Measurements from ENCODE around the gene EHMT1. TPM values are rescaled to one million over a fixed set of nuclear protein-coding genes. Genes with fewer than 3 reads are reported as not detected.

Gene EHMT1
- polyA plus RNA-seq, 1 of the 3 experiments (the other 2 are of a cell fraction), result 39.5 TPM

DNA sequence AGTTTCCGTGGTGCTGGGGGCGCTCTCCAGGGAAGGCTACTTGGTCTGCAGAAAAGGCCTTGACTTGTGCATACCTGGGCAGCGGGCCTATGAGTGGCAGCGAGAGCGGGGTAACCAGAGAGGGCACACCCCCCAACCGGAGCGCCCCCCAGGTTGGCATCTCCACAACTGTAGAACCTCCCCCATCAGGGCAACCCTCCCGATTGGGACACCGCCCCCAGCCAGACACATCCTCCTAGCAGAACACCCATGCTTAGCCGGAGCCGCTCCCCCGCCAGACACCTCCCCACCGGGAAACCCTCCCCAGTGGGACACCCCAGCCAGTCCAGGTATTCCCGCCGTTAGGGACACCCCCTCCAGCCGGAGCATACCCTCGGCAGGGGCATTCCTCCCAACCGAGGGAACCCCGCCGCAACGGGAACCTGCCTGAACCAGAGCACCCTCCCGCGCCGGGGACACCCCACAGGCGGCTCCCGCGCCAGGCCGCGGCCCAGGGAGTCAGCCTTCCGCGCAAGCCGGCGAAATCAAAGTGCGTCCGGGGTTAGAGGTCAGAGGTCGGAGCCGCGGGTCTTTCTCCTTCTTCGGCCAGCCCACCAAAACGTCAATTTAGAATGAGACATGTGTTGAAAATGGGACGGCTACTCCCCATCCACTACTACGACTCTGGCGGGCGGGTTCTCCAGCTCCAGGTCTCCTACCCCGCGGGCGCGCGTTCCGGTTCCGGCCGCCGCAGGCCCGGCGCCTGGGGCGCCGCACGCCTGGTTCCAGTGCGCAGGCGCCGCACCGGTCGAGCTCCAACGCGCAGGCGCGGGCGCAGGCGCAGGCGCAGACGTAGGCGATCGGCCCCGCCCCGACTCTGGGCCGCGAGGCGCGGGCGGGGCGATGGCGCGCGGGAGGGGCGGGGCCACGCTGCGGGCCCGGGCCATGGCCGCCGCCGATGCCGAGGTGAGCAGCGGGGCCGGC, at the start of gene EHMT1 (continued):
- TF ChIP-seq, protein P1, sequence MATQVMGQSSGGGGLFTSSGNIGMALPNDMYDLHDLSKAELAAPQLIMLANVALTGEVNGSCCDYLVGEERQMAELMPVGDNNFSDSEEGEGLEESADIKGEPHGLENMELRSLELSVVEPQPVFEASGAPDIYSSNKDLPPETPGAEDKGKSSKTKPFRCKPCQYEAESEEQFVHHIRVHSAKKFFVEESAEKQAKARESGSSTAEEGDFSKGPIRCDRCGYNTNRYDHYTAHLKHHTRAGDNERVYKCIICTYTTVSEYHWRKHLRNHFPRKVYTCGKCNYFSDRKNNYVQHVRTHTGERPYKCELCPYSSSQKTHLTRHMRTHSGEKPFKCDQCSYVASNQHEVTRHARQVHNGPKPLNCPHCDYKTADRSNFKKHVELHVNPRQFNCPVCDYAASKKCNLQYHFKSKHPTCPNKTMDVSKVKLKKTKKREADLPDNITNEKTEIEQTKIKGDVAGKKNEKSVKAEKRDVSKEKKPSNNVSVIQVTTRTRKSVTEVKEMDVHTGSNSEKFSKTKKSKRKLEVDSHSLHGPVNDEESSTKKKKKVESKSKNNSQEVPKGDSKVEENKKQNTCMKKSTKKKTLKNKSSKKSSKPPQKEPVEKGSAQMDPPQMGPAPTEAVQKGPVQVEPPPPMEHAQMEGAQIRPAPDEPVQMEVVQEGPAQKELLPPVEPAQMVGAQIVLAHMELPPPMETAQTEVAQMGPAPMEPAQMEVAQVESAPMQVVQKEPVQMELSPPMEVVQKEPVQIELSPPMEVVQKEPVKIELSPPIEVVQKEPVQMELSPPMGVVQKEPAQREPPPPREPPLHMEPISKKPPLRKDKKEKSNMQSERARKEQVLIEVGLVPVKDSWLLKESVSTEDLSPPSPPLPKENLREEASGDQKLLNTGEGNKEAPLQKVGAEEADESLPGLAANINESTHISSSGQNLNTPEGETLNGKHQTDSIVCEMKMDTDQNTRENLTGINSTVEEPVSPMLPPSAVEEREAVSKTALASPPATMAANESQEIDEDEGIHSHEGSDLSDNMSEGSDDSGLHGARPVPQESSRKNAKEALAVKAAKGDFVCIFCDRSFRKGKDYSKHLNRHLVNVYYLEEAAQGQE (IDR thresholded peaks at IDR 0.05; ENCODE audit: low read depth, low read length), result no peak
- TF ChIP-seq GATA2 (CRISPR knock-in tag; IDR thresholded peaks at IDR 0.05), result no peak
- TF ChIP-seq, protein P2, sequence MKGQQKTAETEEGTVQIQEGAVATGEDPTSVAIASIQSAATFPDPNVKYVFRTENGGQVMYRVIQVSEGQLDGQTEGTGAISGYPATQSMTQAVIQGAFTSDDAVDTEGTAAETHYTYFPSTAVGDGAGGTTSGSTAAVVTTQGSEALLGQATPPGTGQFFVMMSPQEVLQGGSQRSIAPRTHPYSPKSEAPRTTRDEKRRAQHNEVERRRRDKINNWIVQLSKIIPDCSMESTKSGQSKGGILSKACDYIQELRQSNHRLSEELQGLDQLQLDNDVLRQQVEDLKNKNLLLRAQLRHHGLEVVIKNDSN (IDR thresholded peaks at IDR 0.05; ENCODE audit: borderline replicate concordance, low read depth), result no peak
- TF ChIP-seq RAD21 (IDR thresholded peaks at IDR 0.05; ENCODE audit: low read length), result no peak
- TF ChIP-seq EZH2phosphoT487 (IDR thresholded peaks at IDR 0.05; ENCODE audit: borderline replicate concordance, low read depth), result no peak
- TF ChIP-seq TAF1 (IDR thresholded peaks at IDR 0.05; ENCODE audit: borderline replicate concordance, low read depth, low read length), result peak; percentile 72
- TF ChIP-seq MEF2A (IDR thresholded peaks at IDR 0.05; ENCODE audit: borderline replicate concordance, low read depth), result no peak
- TF ChIP-seq NFIC (IDR thresholded peaks at IDR 0.05; ENCODE audit: borderline replicate concordance), result no peak
- TF ChIP-seq, protein P3, sequence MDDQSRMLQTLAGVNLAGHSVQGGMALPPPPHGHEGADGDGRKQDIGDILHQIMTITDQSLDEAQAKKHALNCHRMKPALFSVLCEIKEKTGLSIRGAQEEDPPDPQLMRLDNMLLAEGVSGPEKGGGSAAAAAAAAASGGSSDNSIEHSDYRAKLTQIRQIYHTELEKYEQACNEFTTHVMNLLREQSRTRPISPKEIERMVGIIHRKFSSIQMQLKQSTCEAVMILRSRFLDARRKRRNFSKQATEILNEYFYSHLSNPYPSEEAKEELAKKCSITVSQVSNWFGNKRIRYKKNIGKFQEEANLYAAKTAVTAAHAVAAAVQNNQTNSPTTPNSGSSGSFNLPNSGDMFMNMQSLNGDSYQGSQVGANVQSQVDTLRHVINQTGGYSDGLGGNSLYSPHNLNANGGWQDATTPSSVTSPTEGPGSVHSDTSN (IDR thresholded peaks at IDR 0.05), result peak; percentile 6; the same call in 1 of the 2 replicates
- no peak for TF ChIP-seq EP300 (IDR thresholded peaks at IDR 0.05; ENCODE audit: borderline replicate concordance in 1 of 2, low read depth in 1 of 2, low read length in 1 of 2)
- TF ChIP-seq FOXJ3 (CRISPR knock-in tag; IDR thresholded peaks at IDR 0.05), result no peak

DNA sequence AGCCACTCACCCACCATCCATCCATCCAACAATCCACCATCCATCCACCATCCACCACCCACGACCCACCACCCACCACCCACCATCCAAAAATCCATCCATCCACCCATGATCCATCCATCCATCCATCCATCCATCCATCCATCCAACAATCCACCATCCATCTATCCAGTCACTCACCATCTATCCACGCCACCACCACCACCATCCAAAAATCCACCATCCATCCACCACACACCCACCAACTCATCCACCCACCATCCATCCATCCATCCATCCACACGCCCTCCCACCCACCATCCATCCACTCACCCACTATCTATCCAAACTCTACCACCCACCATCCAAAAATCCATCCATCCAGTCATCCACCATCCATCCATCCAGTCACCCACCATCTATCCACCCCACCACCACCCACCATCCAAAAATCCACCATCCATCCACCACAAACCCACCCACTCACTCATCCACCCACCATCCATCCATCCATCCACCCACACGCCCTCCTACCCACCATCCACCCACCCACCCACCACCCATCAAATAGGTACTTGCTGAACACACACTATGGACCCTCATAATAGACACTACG, 49.1 kb upstream of the EHMT1 start:
- no peaks in the 10 kb centered on the region for H4K20me1 ChIP-seq (ENCODE audit: insufficient read depth)
- WGBS (ENCODE audit: low lambda C conversion rate), result 96% methylated on average over 5 of the region's 5 CpGs
- TF ChIP-seq, protein P4, sequence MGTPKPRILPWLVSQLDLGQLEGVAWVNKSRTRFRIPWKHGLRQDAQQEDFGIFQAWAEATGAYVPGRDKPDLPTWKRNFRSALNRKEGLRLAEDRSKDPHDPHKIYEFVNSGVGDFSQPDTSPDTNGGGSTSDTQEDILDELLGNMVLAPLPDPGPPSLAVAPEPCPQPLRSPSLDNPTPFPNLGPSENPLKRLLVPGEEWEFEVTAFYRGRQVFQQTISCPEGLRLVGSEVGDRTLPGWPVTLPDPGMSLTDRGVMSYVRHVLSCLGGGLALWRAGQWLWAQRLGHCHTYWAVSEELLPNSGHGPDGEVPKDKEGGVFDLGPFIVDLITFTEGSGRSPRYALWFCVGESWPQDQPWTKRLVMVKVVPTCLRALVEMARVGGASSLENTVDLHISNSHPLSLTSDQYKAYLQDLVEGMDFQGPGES (IDR thresholded peaks at IDR 0.05; ENCODE audit: low read depth, low read length), result no peak
- no peak for TF ChIP-seq TAF1 (IDR thresholded peaks at IDR 0.05; ENCODE audit: borderline replicate concordance, low read depth, low read length)
- TF ChIP-seq RXRA (IDR thresholded peaks at IDR 0.05; ENCODE audit: borderline replicate concordance, low read depth), result no peak
- no peak for TF ChIP-seq FOXM1 (IDR thresholded peaks at IDR 0.05; ENCODE audit: low read depth)
- no peak for TF ChIP-seq YY1 (IDR thresholded peaks at IDR 0.05; ENCODE audit: low read depth)
- TF ChIP-seq, protein P5, sequence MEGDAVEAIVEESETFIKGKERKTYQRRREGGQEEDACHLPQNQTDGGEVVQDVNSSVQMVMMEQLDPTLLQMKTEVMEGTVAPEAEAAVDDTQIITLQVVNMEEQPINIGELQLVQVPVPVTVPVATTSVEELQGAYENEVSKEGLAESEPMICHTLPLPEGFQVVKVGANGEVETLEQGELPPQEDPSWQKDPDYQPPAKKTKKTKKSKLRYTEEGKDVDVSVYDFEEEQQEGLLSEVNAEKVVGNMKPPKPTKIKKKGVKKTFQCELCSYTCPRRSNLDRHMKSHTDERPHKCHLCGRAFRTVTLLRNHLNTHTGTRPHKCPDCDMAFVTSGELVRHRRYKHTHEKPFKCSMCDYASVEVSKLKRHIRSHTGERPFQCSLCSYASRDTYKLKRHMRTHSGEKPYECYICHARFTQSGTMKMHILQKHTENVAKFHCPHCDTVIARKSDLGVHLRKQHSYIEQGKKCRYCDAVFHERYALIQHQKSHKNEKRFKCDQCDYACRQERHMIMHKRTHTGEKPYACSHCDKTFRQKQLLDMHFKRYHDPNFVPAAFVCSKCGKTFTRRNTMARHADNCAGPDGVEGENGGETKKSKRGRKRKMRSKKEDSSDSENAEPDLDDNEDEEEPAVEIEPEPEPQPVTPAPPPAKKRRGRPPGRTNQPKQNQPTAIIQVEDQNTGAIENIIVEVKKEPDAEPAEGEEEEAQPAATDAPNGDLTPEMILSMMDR (IDR thresholded peaks at IDR 0.05), result no peak
- TF ChIP-seq, protein P2 (IDR thresholded peaks at IDR 0.05; ENCODE audit: borderline replicate concordance, low read depth), result no peak
- TF ChIP-seq EZH2phosphoT487 (IDR thresholded peaks at IDR 0.05; ENCODE audit: borderline replicate concordance, low read depth), result no peak
- TF ChIP-seq, protein P6, sequence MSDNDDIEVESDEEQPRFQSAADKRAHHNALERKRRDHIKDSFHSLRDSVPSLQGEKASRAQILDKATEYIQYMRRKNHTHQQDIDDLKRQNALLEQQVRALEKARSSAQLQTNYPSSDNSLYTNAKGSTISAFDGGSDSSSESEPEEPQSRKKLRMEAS (IDR thresholded peaks at IDR 0.05; ENCODE audit: low read depth), result no peak
- TF ChIP-seq SIN3A (IDR thresholded peaks at IDR 0.05; ENCODE audit: borderline replicate concordance, low read depth, low read length), result no peak

More for the DNA sequence above, 49.1 kb upstream of the EHMT1 start:
- peaks cover 22% of the 10 kb centered on the region for H3K79me2 ChIP-seq (ENCODE audit: insufficient read depth)
- no peaks in the 10 kb centered on the region for H3K9me2 ChIP-seq
- no peak overlapping the region for H2AFZ ChIP-seq (ENCODE audit: low read depth)
- H3F3A ChIP-seq (replicated peaks; ENCODE audit: insufficient read depth), result no peaks in the 10 kb centered on the region
- H3K4me2 ChIP-seq, result no peak overlapping the region
- no peak overlapping the region for H3K27ac ChIP-seq (ENCODE audit: low read depth in 2 of 2, low read length in 1 of 2)
- H3K4me1 ChIP-seq (ENCODE audit: control insufficient read depth in 1 of 2, insufficient read depth in 2 of 2, low read depth in 1 of 2, low read length in 1 of 2), result no peaks in the 10 kb centered on the region
- ChIA-PET POLR2A (no interaction called here), CTCF (interaction anchor here (1.0 kb wide), 1 partner anchor 9 kb away, joined by 4 read pairs; the partner anchor contains the start of gene DPH7)
- H3K36me3 ChIP-seq (replicated peaks in 1 of 2; ENCODE audit: control insufficient read depth in 1 of 2, insufficient read depth in 2 of 2, low read length in 1 of 2), result peaks cover 16 to 27% of the 10 kb centered on the region in 2 experiments
- no peaks in the 10 kb centered on the region for H3K9me3 ChIP-seq
- H3K9ac ChIP-seq, result no peak overlapping the region
- no peak for DNase-seq
- H3K4me3 ChIP-seq (ENCODE audit: low read depth in 2 of 2, low read length in 1 of 2), result no peak overlapping the region
- H3K27me3 ChIP-seq (ENCODE audit: insufficient read depth), result no peaks in the 10 kb centered on the region
